HCT116 (cell line): ENCODE data around the gene UBE2N. TPM values are rescaled to one million over a fixed set of nuclear protein-coding genes. Genes with fewer than 3 reads are reported as not detected.

Source experiments
- ATAC-seq: fragments of 200-7000 bp; cut with Tn5 transposase; 2 replicates; pipeline ENCODE4 v1.9.1; 2020; ENCODE audit warnings: mild to moderate bottlenecking, moderate library complexity
- BruUV-seq: library from RNA; stranded (reverse); fragments of 400-500 nt; replicated peaks from 2 replicates; lab custom pipeline; 2021; lab: Mats Ljungman, UMichigan
- CTCF ChIA-PET: fragments of 300-600 bp; sonication (Branson Sonifier 250); formaldehyde crosslinking; loops from one replicate; lab custom pipeline; 2021; ENCODE audit warnings: antibody characterized with exemption; lab: Charles Lee
- POLR2A ChIA-PET: fragments of 300-600, 350-600 bp; sonication (Branson Sonifier 250); formaldehyde crosslinking; loops from one replicate; lab custom pipeline; 2021; ENCODE audit warnings: antibody characterized with exemption; lab: Charles Lee
- RAD21 ChIA-PET, 2 experiments: fragments of 300-600 bp; sonication (Branson Sonifier 250); formaldehyde crosslinking; loops; one replicate each; lab custom pipeline; 2023; ENCODE audit warnings: low total read pairs in 2 of 2; ENCODE audit not compliant: uncharacterized antibody in 2 of 2, unreplicated experiment in 2 of 2, low non-redundant PET in 1 of 2; lab: Charles Lee
- DNase-seq: peaks from one replicate; pipeline ENCODE4 v3.0.0-alpha.2; 2010; ENCODE audit warnings: low read depth, low spot score
- H2AFZ ChIP-seq: fragments of 200-600 bp; shearing (Covaris generic), sonication (generic); 2 replicates; pipeline ENCODE4 v1.6.1; 2017; ENCODE audit warnings: low read depth, mixed run types, mixed read lengths, antibody characterized with exemption, low read length; ENCODE audit not compliant: poor library complexity, severe bottlenecking
- H3K27ac ChIP-seq: 2 replicates; pipeline ENCODE4 v1.5.1; 2012; ENCODE audit warnings: low read depth, low read length
- H3K27me3 ChIP-seq: fragments of 200-600 bp; sonication (generic); 2 replicates; pipeline ENCODE4 v1.6.1; 2016; ENCODE audit warnings: mixed run types, low read length, mixed read lengths; ENCODE audit not compliant: insufficient read depth
- H3K36me3 ChIP-seq, 2 experiments: fragments of 200-500 bp in 1 of 2; fragments of 200-600 bp in 1 of 2; sonication (Bioruptor generic) in 1 of 2; sonication (generic) in 1 of 2; 2 replicates each; pipeline versions ENCODE4 v1.5.1 to v1.6.1; 2014 to 2016; ENCODE audit warnings: low read length in 2 of 2, inconsistent platforms in 1 of 2, mixed read lengths in 1 of 2, mixed run types in 1 of 2; ENCODE audit not compliant: insufficient read depth in 2 of 2, control insufficient read depth in 1 of 2
- H3K4me1 ChIP-seq, 2 experiments: fragments of 200-600 bp in 1 of 2; sonication (generic) in 1 of 2; 2 replicates each; pipeline versions ENCODE4 v1.5.1 to v1.6.1; 2012 to 2017; ENCODE audit warnings: low read length in 2 of 2, inconsistent platforms in 1 of 2, mild to moderate bottlenecking in 1 of 2, mixed read lengths in 1 of 2, mixed run types in 1 of 2, moderate library complexity in 1 of 2; ENCODE audit not compliant: insufficient read depth in 2 of 2, control insufficient read depth in 1 of 2
- H3K4me2 ChIP-seq: fragments of 200-600 bp; sonication (generic); 2 replicates; pipeline ENCODE4 v1.6.1; 2017; ENCODE audit warnings: mixed run types, low read length, mixed read lengths
- H3K4me3 ChIP-seq, 2 experiments: fragments of 200-600 bp in 1 of 2; sonication (generic) in 1 of 2; replicated peaks in 1 of 2; 2 replicates each; pipeline ENCODE4 v1.5.1; 2011 to 2016; ENCODE audit warnings: low read length in 2 of 2, control low read depth in 1 of 2, low read depth in 1 of 2, mild to moderate bottlenecking in 1 of 2, mixed read lengths in 1 of 2, mixed run types in 1 of 2
- H3K79me2 ChIP-seq: fragments of 200-600 bp; sonication (generic); 2 replicates; pipeline ENCODE4 v1.6.1; 2017; ENCODE audit warnings: mild to moderate bottlenecking, mixed run types, low read length, moderate library complexity, mixed read lengths; ENCODE audit not compliant: insufficient read depth
- H3K9ac ChIP-seq: fragments of 200-600 bp; sonication (generic); 2 replicates; pipeline ENCODE4 v1.6.1; 2016; ENCODE audit warnings: low read length, mixed read lengths
- H3K9me2 ChIP-seq: fragments of 200-600 bp; sonication (generic), shearing (Covaris generic); 2 replicates; pipeline ENCODE4 v1.6.1; 2017; ENCODE audit warnings: mixed run types, mild to moderate bottlenecking, moderate library complexity; ENCODE audit not compliant: insufficient read depth
- H3K9me3 ChIP-seq, 2 experiments: fragments of 200-500 bp in 1 of 2; fragments of 200-600 bp in 1 of 2; sonication (Bioruptor generic) in 1 of 2; sonication (generic) in 1 of 2; 2 replicates each; pipeline ENCODE4 v1.6.1; 2014 to 2017; ENCODE audit warnings: low read length in 2 of 2, mixed read lengths in 2 of 2, inconsistent platforms in 1 of 2, low read depth in 1 of 2, mild to moderate bottlenecking in 1 of 2, mixed run types in 1 of 2, moderate library complexity in 1 of 2; ENCODE audit not compliant: control insufficient read depth in 1 of 2, insufficient read depth in 1 of 2
- H4K20me1 ChIP-seq: fragments of 200-600 bp; sonication (generic), shearing (Covaris generic); 2 replicates; pipeline ENCODE4 v1.6.1; 2017; ENCODE audit warnings: mixed run types, mild to moderate bottlenecking, moderate library complexity; ENCODE audit not compliant: insufficient read depth
- CBX3 ChIP-seq: IDR thresholded peaks from 2 replicates; pipeline ENCODE4 v1.6.1; 2012; ENCODE audit warnings: low read depth
- CTCF ChIP-seq, 3 experiments: fragments of 200-600 bp in 1 of 3; sonication (generic) in 1 of 3; IDR thresholded peaks in 2 of 3; conservative IDR thresholded peaks in 1 of 3; 2 replicates each; pipeline ENCODE4 v1.5.1; 2012 to 2017; ENCODE audit warnings: low read depth in 2 of 3, low read length in 2 of 3, antibody characterized with exemption in 1 of 3, borderline replicate concordance in 1 of 3, control low read depth in 1 of 3, mild to moderate bottlenecking in 1 of 3, mixed read lengths in 1 of 3, mixed run types in 1 of 3, moderate library complexity in 1 of 3; ENCODE audit not compliant: insufficient read depth in 1 of 3
- ELF1 ChIP-seq: IDR thresholded peaks from 2 replicates; pipeline ENCODE4 v1.6.1; 2012; ENCODE audit warnings: low read depth, borderline replicate concordance
- EZH2 ChIP-seq: fragments of 200-600 bp; sonication (generic); IDR thresholded peaks from 2 replicates; pipeline ENCODE4 v1.6.1; 2017; ENCODE audit warnings: antibody characterized with exemption, mixed run types
- EZH2phosphoT487 ChIP-seq: fragments of 200-600 bp; IDR thresholded peaks from 2 replicates; pipeline ENCODE4 v1.6.1; 2018; ENCODE audit warnings: antibody characterized with exemption, borderline replicate concordance
- FOSL1 ChIP-seq: IDR thresholded peaks from 2 replicates; pipeline ENCODE4 v1.6.1; 2012; ENCODE audit warnings: low read depth
- SIN3A ChIP-seq: IDR thresholded peaks from 2 replicates; pipeline ENCODE4 v1.6.1; 2012; ENCODE audit warnings: low read depth
- SP1 ChIP-seq: IDR thresholded peaks from 2 replicates; pipeline ENCODE4 v1.6.1; 2012; ENCODE audit warnings: low read depth
- SRF ChIP-seq: IDR thresholded peaks from 2 replicates; pipeline ENCODE4 v1.6.1; 2012; ENCODE audit warnings: low read depth
- ZBTB33 ChIP-seq: IDR thresholded peaks from 2 replicates; pipeline ENCODE4 v1.6.1; 2011; ENCODE audit warnings: mild to moderate bottlenecking, low read length, moderate library complexity; ENCODE audit not compliant: insufficient replicate concordance; ENCODE audit errors: extremely low read depth
- ZNF274 ChIP-seq: fragments of 200-500 bp; sonication (Bioruptor generic); IDR thresholded peaks from 2 replicates; pipeline ENCODE4 v1.6.1; 2014; ENCODE audit warnings: mild to moderate bottlenecking, low read depth, low read length, inconsistent platforms
- intact Hi-C: fragments of 100-400 bp; cut with micrococcal nuclease; formaldehyde crosslinking; loops from 2 replicates; pipeline ENCODE4 v1.10.0; 2022
- total RNA-seq: library from RNA; stranded (reverse); gene quantifications from one replicate; pipeline ENCODE4 v1.2.1, GENCODE V29; 2021; ENCODE audit not compliant: unreplicated experiment

Gene UBE2N
- total RNA-seq, 1 experiment from 2014 or later, result 140 TPM

GRCh38 chr12:93443576-93443975, 1.8 kb upstream of the UBE2N start:
- POLR2A ChIA-PET, result no interaction called here
- no peak for TF ChIP-seq ZBTB33
- TF ChIP-seq FOSL1, result no peak
- no peak for TF ChIP-seq EZH2phosphoT487
- TF ChIP-seq ELF1, result no peak
- TF ChIP-seq CTCF (IDR thresholded peaks at IDR 0.05 in 2 of 3, conservative IDR thresholded peaks at IDR 0.05 in 1 of 3; ENCODE audit: borderline replicate concordance in 1 of 3, insufficient read depth in 1 of 3, low read depth in 2 of 3, low read length in 2 of 3), result no peak
- TF ChIP-seq CBX3, result no peak
- no peak for TF ChIP-seq SIN3A
- no peak for TF ChIP-seq ZNF274
- TF ChIP-seq EZH2, result no peak
- TF ChIP-seq SP1, result no peak
- TF ChIP-seq SRF, result no peak
- TF ChIP-seq, all 23 proteins: peak for 0
- no peak overlapping the region for H3K4me3 ChIP-seq
- H3K4me2 ChIP-seq, result peak overlapping the region; percentile 78; the same call in 1 of the 2 replicates
- no peaks in the 10 kb centered on the region for H3K9me2 ChIP-seq
- no peak overlapping the region for H3K9ac ChIP-seq
- H3K36me3 ChIP-seq, result no peaks in the 10 kb centered on the region
- RAD21 ChIA-PET, result no interaction called here
- BruUV-seq, result no TSS peak
- no peak overlapping the region for H3K27ac ChIP-seq
- peaks cover 31% of the 10 kb centered on the region for H3K79me2 ChIP-seq
- ATAC-seq (no peak), DNase-seq (no peak)
- no peak overlapping the region for H2AFZ ChIP-seq
- H3K9me3 ChIP-seq, result no peaks in the 10 kb centered on the region
- peaks cover 16% of the 10 kb centered on the region; the same call in 1 of the 2 replicates for H4K20me1 ChIP-seq
- no peaks in the 10 kb centered on the region for H3K27me3 ChIP-seq
- H3K4me1 ChIP-seq, result peaks cover 18 to 27% of the 10 kb centered on the region in 2 experiments; a peak in 3 of 4 replicates
- CTCF ChIA-PET, result no interaction called here
- intact Hi-C loops, result loop anchor here (2.0 kb wide), 1 partner anchor 23 kb away; the partner anchor contains the start of gene MRPL42
